ENCODE data around the gene PTPRCAP. TPM values are rescaled to one million over a fixed set of nuclear protein-coding genes. Genes with fewer than 3 reads are reported as not detected.

Gene PTPRCAP
- total and polyA plus RNA-seq, 5 donors, result 1.2 to 3.4 (median 1.6) TPM

GRCh38 chr11:67413266-67413849 lies 24.1 kb downstream of the PTPRCAP start:
- Histone ChIP-seq H3K9me3 (ENCODE audit: control insufficient read depth, low read length) (no peaks in the 10 kb centered on the region), H3K27ac (ENCODE audit: low read length) (no peak overlapping the region), H3K4me3 (ENCODE audit: low read length) (no peak overlapping the region), H3K27me3 (ENCODE audit: control insufficient read depth, insufficient read depth) (no peaks in the 10 kb centered on the region), H3K4me1 (ENCODE audit: control insufficient read depth, insufficient read depth, low read length) (peaks cover 3% of the 10 kb centered on the region)
- 69% methylated on average over 2 of the region's 2 CpGs for WGBS
- intact Hi-C loops (cut with DNase I), result loop anchor here in 1 of 4 donors (10.0 kb wide), 1 partner anchor 51 kb away; the partner anchor contains the start of gene TMEM134
- no peak for ATAC-seq
- DNase-seq, result no peak

- H3K27me3 ChIP-seq (ENCODE audit: control insufficient read depth, insufficient read depth), result no peaks in the 10 kb centered on the region
- WGBS, result 74% methylated on average over 9 of the region's 9 CpGs
- DNase-seq (no peak), ATAC-seq (no peak)
- H3K4me3 ChIP-seq (ENCODE audit: low read length), result no peak overlapping the region
- peaks cover 3% of the 10 kb centered on the region for H3K4me1 ChIP-seq (ENCODE audit: control insufficient read depth, insufficient read depth, low read length)
- H3K27ac ChIP-seq (ENCODE audit: low read length), result no peak overlapping the region
- no peaks in the 10 kb centered on the region for H3K9me3 ChIP-seq (ENCODE audit: control insufficient read depth, low read length)
- intact Hi-C loops (cut with DNase I), result loop anchor here in 1 of 4 donors (10.0 kb wide), 1 partner anchor 52 kb away; the partner anchor contains the start of gene TMEM134
Observed at GRCh38 chr11:67412495-67413179, 24.8 kb downstream of the PTPRCAP start.

- Histone ChIP-seq H3K27me3 (ENCODE audit: control insufficient read depth, insufficient read depth) (no peaks in the 10 kb centered on the region), H3K27ac (ENCODE audit: low read length) (no peak overlapping the region), H3K4me1 (ENCODE audit: control insufficient read depth, insufficient read depth, low read length) (peaks cover 3% of the 10 kb centered on the region), H3K4me3 (ENCODE audit: low read length) (no peak overlapping the region), H3K9me3 (ENCODE audit: control insufficient read depth, low read length) (no peaks in the 10 kb centered on the region)
- DNase-seq (no peak), ATAC-seq (no peak)
- intact Hi-C loops (cut with DNase I), result loop anchor here in 1 of 4 donors (10.0 kb wide), 1 partner anchor 53 kb away; the partner anchor contains the start of gene TMEM134
- 53% methylated on average over 7 of the region's 7 CpGs for WGBS
Observed at GRCh38 chr11:67411785-67412152, 25.7 kb downstream of the PTPRCAP start.

- Histone ChIP-seq H3K27ac (ENCODE audit: low read length) (no peak overlapping the region), H3K4me1 (ENCODE audit: control insufficient read depth, insufficient read depth, low read length) (no peaks in the 10 kb centered on the region), H3K4me3 (ENCODE audit: low read length) (no peak overlapping the region), H3K9me3 (ENCODE audit: control insufficient read depth, low read length) (no peaks in the 10 kb centered on the region), H3K27me3 (ENCODE audit: control insufficient read depth, insufficient read depth) (no peaks in the 10 kb centered on the region)
- intact Hi-C loops (cut with DNase I), result loop anchor here in 1 of 4 donors (10.0 kb wide), 1 partner anchor 54 kb away; the partner anchor contains the start of gene TMEM134
- no peak for DNase-seq
- ATAC-seq, result no peak
- WGBS, result 76% methylated on average over 17 of the region's 17 CpGs
Observed at GRCh38 chr11:67410984-67411784, 26.3 kb downstream of the PTPRCAP start.

DNA sequence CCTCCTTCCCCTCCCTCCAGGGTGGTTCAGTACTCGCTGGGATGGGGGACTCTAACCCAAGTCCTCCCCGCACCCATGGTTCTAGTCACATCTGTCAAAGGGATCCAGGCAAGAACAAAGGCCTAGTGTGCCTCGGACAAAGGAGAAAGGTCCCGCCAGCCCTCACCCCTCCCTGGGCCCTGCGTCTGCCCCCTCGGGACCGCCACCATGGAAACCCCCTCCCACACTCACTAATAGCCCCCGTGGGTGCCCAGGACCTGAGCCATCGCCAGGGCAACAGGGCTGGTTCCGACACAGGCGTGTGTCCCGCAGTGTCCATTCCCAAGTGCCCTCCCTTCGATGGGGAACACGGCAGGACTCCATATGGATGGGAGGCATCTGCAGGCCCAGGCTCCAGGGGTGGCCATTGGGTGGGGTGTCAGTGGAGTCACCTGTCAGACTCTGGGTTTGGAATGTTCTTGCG lies 27.1 kb downstream of the PTPRCAP start:
- 68% methylated on average over 15 of the region's 15 CpGs for WGBS
- Histone ChIP-seq H3K4me1 (ENCODE audit: control insufficient read depth, insufficient read depth, low read length) (no peaks in the 10 kb centered on the region), H3K4me3 (ENCODE audit: low read length) (no peak overlapping the region), H3K27ac (ENCODE audit: low read length) (no peak overlapping the region), H3K27me3 (ENCODE audit: control insufficient read depth, insufficient read depth) (no peaks in the 10 kb centered on the region), H3K9me3 (ENCODE audit: control insufficient read depth, low read length) (no peaks in the 10 kb centered on the region)
- no peak for ATAC-seq
- no peak for DNase-seq
- intact Hi-C loops (cut with DNase I), result loop anchor here in 1 of 4 donors (10.0 kb wide), 1 partner anchor 54 kb away; the partner anchor contains the start of gene TMEM134

- H3K27me3 ChIP-seq (ENCODE audit: control insufficient read depth, insufficient read depth), result no peaks in the 10 kb centered on the region
Observed at GRCh38 chr11:67409781-67410368, 27.6 kb downstream of the PTPRCAP start.

GRCh38 chr11:67409261-67409666 lies 28.2 kb downstream of the PTPRCAP start:
- no peaks in the 10 kb centered on the region for H3K9me3 ChIP-seq (ENCODE audit: control insufficient read depth, low read length)
- ATAC-seq (no peak), DNase-seq (no peak)
- 59% methylated on average over 24 of the region's 24 CpGs for WGBS
- H3K4me1 ChIP-seq (ENCODE audit: control insufficient read depth, insufficient read depth, low read length), result no peaks in the 10 kb centered on the region
- intact Hi-C loops (cut with DNase I), result loop anchor here in 1 of 4 donors (10.0 kb wide), 1 partner anchor 96 kb away; the partner anchor contains the start of genes CDK2AP2 and PITPNM1
- H3K27me3 ChIP-seq (ENCODE audit: control insufficient read depth, insufficient read depth), result no peaks in the 10 kb centered on the region
- no peak overlapping the region for H3K4me3 ChIP-seq (ENCODE audit: low read length)
- no peak overlapping the region for H3K27ac ChIP-seq (ENCODE audit: low read length)

More at GRCh38 chr11:67409781-67410368, 27.6 kb downstream of the PTPRCAP start:
- intact Hi-C loops (cut with DNase I), result loop anchor here in 2 of 4 donors (10.0 kb wide), 2 partner anchors 55 to 95 kb away; partner anchors contain the start of genes CDK2AP2 (in 1 of the 2), PITPNM1 (in 1 of the 2) and TMEM134 (in 1 of the 2)
- DNase-seq (peak in 1 of 3 donors; percentile 51), ATAC-seq (no peak)
- H3K4me1 ChIP-seq (ENCODE audit: control insufficient read depth, insufficient read depth, low read length), result no peaks in the 10 kb centered on the region
- H3K27ac ChIP-seq (ENCODE audit: low read length), result no peak overlapping the region
- no peaks in the 10 kb centered on the region for H3K9me3 ChIP-seq (ENCODE audit: control insufficient read depth, low read length)
- 32% methylated on average over 13 of the region's 13 CpGs for WGBS
- H3K4me3 ChIP-seq (ENCODE audit: low read length), result no peak overlapping the region

- ATAC-seq (no peak), DNase-seq (no peak)
- Histone ChIP-seq H3K27me3 (ENCODE audit: control insufficient read depth, insufficient read depth) (no peaks in the 10 kb centered on the region), H3K4me1 (ENCODE audit: control insufficient read depth, insufficient read depth, low read length) (no peaks in the 10 kb centered on the region), H3K9me3 (ENCODE audit: control insufficient read depth, low read length) (no peaks in the 10 kb centered on the region), H3K27ac (ENCODE audit: low read length) (no peak overlapping the region), H3K4me3 (ENCODE audit: low read length) (no peak overlapping the region)
- 76% methylated on average over 18 of the region's 18 CpGs for WGBS
- intact Hi-C loops (cut with DNase I), result loop anchor here in 1 of 4 donors (10.0 kb wide), 1 partner anchor 96 kb away; the partner anchor contains the start of genes CDK2AP2 and PITPNM1
Observed at GRCh38 chr11:67408437-67409200, 28.9 kb downstream of the PTPRCAP start.

GRCh38 chr11:67407688-67408163 lies 29.8 kb downstream of the PTPRCAP start:
- Histone ChIP-seq H3K4me1 (ENCODE audit: control insufficient read depth, insufficient read depth, low read length) (no peaks in the 10 kb centered on the region), H3K27ac (ENCODE audit: low read length) (no peak overlapping the region), H3K27me3 (ENCODE audit: control insufficient read depth, insufficient read depth) (no peaks in the 10 kb centered on the region), H3K4me3 (ENCODE audit: low read length) (no peak overlapping the region), H3K9me3 (ENCODE audit: control insufficient read depth, low read length) (no peaks in the 10 kb centered on the region)
- no peak for ATAC-seq
- intact Hi-C loops (cut with DNase I), result loop anchor here in 1 of 4 donors (10.0 kb wide), 1 partner anchor 97 kb away; the partner anchor contains the start of genes CDK2AP2 and PITPNM1
- 64% methylated on average over 12 of the region's 12 CpGs for WGBS
- no peak for DNase-seq
